ENCODE measurements around the gene SPEG.
"Not testable (repeated sequence)": the region's sequence is repeated elsewhere in the genome, so short reads cannot be mapped to it uniquely, and the experiment has no call there.

SPEG gene

DNA sequence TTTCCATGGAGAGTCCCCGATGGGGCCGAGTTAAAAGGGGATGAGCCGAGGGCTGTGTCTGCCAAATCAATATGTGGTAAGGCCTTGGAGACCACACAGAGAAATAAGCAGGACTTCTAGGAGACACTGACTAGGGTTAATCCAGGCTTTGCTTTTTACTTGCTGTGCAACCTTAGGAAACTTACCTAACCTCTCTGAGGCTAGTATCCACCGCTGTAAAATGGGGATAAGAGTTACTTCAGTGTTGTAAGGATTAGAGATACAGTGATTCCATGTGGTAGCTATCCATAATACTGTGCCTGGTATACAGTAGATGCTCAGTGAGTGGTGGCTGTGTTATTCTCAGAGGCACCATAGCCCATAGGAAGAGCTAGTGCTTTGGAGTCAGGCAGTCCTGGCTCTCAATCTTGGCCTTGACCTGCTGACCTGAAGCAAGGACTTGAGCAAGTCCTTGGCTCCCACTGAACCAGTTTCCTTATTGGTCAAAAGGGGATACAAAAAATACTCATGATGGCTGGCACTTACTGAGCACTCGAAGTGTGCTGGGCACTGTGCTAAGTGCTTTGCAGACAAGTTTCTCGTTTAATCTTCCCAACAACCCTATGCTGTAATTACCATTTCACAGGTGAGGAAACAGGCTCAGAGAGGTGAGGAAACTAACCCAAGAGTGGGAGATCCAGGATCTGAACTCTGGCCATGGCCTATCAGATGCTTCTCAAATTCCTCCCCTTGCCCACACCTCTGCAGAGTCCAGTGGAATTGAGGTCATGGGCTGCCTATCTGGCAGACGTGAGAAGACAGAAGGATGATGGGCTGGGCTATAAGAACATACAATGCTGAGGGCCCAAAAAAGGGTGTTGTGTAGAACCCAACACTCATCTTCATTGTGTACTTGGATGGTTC lies 28.4 kb upstream of the SPEG start:
- Histone ChIP-seq H3K4me3 (ENCODE audit: low read length) (no peak overlapping the region), H3K27me3 (ENCODE audit: insufficient read depth, low read length) (no peaks in the 10 kb centered on the region), H3K9me3 (ENCODE audit: insufficient read depth, low read depth, low read length) (no peaks in the 10 kb centered on the region), H3K36me3 (ENCODE audit: insufficient read depth, low read depth, low read length) (no peaks in the 10 kb centered on the region), H3K9ac (ENCODE audit: low read depth, low read length) (no peak overlapping the region), H3K4me1 (ENCODE audit: insufficient read depth, low read length) (peaks cover 5% of the 10 kb centered on the region; the same call in 1 of the 2 replicates), H3K27ac (ENCODE audit: low read length) (no peak overlapping the region)

DNA sequence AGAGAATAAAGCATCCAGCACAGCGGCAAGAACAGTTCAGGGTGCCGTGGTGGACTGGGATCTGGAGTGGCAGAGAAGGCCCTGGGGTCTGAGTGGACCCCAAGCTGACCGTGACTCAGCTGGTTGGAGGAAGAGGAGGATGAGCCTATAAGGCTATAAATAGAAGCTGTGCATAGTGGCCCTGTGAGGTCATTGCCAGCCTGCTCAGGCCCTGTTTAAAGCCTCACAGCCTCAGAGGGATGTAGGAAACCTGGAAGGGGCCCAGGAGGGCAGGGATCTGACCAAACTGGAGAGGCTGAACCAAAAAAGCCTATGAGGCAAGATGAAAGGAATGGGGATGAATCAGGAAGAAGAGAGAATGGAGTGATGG lies 27.8 kb upstream of the SPEG start:
- Histone ChIP-seq H3K27me3 (ENCODE audit: insufficient read depth, low read length) (no peaks in the 10 kb centered on the region), H3K36me3 (ENCODE audit: insufficient read depth, low read depth, low read length) (no peaks in the 10 kb centered on the region), H3K9me3 (ENCODE audit: insufficient read depth, low read depth, low read length) (no peaks in the 10 kb centered on the region), H3K9ac (ENCODE audit: low read depth, low read length) (no peak overlapping the region), H3K27ac (ENCODE audit: low read length) (no peak overlapping the region), H3K4me1 (ENCODE audit: insufficient read depth, low read length) (peaks cover 5% of the 10 kb centered on the region; the same call in 1 of the 2 replicates), H3K4me3 (ENCODE audit: low read length) (no peak overlapping the region)

DNA sequence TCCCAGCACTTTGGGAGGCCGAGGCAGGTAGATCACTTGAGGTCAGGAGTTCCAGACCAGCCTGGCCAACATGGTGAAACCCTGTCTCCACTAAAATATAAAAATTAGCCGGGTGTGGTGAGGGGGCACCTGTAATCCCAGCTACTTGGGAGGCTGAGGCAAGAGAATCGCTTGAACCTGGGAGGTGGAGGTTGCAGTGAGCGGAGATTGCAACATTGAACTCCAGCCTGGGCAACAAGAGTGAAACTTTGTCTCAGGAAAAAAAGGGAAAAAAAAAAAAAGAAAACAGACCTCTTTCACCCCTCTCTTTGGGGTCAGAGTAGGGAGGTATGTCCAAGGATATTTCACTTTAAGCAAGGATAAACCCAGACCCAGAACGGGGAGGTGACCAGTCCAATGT lies 27.3 kb upstream of the SPEG start:
- H3K4me1 ChIP-seq (ENCODE audit: insufficient read depth, low read length); H3K9me3 ChIP-seq (ENCODE audit: insufficient read depth, low read depth, low read length); H3K9ac ChIP-seq (ENCODE audit: low read depth, low read length); H3K4me3 ChIP-seq (ENCODE audit: low read length); H3K27ac ChIP-seq (ENCODE audit: low read length); H3K27me3 ChIP-seq (ENCODE audit: insufficient read depth, low read length); H3K36me3 ChIP-seq (ENCODE audit: insufficient read depth, low read depth, low read length): not testable (repeated sequence)

DNA sequence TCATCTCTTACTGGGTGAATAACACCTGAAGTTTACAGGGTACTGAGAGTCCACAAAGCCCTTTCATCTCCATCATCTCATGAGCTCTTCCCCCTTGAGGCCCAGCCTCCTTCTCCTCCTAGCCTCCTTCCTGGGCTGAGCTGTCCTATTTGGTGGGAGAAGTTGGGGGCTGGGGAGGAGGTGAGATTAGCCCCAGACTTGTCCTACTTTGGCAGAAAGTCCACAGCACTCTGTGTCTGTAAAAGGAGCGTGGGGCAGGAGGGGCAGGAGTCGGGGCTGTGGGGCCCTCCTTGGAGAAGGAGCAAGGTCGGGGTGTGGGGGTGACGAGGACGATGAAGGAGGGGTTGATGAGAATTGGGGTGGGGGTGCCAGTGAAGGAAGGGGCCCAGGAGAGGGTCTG lies 26.4 kb upstream of the SPEG start:
- no peaks in the 10 kb centered on the region for H3K27me3 ChIP-seq (ENCODE audit: insufficient read depth, low read length)
- no peak overlapping the region for H3K27ac ChIP-seq (ENCODE audit: low read length)
- H3K9ac ChIP-seq (ENCODE audit: low read depth, low read length) = no peak overlapping the region
- no peaks in the 10 kb centered on the region for H3K9me3 ChIP-seq (ENCODE audit: insufficient read depth, low read depth, low read length)
- H3K4me1 ChIP-seq (ENCODE audit: insufficient read depth, low read length) = no peaks in the 10 kb centered on the region; the same call in 1 of the 2 replicates
- H3K4me3 ChIP-seq (ENCODE audit: low read length) = no peak overlapping the region
- no peaks in the 10 kb centered on the region for H3K36me3 ChIP-seq (ENCODE audit: insufficient read depth, low read depth, low read length)

DNA sequence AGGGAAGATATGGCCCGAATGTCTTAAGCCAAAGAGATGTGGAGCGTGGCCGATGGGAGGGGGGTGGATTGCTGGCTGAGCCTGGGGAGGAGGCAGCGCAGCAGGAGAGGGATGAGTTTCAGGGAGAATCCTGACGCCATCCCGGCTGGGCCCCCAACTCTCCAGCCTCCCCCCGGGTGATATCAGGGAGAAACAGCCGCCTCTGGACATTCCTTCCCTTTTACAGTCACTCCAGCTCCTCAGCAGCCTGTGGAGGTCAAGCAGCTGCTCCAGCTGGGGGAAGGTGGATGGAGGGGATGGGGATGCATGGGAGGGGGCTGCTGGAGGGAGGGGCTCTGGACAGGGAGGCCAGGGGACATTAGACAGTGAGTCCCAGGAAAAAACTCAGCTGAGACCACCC lies 26.0 kb upstream of the SPEG start:
- no peaks in the 10 kb centered on the region for H3K9me3 ChIP-seq (ENCODE audit: insufficient read depth, low read depth, low read length)
- no peak overlapping the region for H3K9ac ChIP-seq (ENCODE audit: low read depth, low read length)
- H3K36me3 ChIP-seq (ENCODE audit: insufficient read depth, low read depth, low read length) = no peaks in the 10 kb centered on the region
- H3K27ac ChIP-seq (ENCODE audit: low read length) = no peak overlapping the region
- H3K4me3 ChIP-seq (ENCODE audit: low read length) = no peak overlapping the region
- H3K4me1 ChIP-seq (ENCODE audit: insufficient read depth, low read length) = no peaks in the 10 kb centered on the region; the same call in 1 of the 2 replicates
- H3K27me3 ChIP-seq (ENCODE audit: insufficient read depth, low read length) = no peaks in the 10 kb centered on the region

DNA sequence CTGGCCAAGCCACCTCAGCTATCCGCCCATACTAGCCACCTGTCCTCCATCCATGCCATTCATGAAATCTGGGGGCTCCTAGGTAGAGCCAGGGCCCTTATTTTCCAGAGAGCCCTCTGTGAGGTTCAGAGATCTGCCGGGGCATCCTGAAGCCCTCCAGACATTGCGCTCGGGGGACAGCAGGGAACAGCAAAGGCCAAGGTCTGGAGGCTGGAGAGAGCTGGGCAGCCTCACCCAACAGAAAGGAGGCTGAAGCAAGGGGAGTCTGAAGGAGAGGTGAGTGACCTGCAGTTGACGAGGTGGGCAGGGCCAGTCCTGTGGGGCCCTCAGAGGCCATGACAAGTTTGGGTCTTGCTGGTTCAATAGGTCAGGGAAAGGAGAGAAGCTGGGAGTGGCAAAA lies 25.0 kb upstream of the SPEG start:
- H3K9ac ChIP-seq (ENCODE audit: low read depth, low read length) = no peak overlapping the region
- no peaks in the 10 kb centered on the region for H3K36me3 ChIP-seq (ENCODE audit: insufficient read depth, low read depth, low read length)
- no peak overlapping the region for H3K27ac ChIP-seq (ENCODE audit: low read length)
- no peak overlapping the region for H3K4me3 ChIP-seq (ENCODE audit: low read length)
- H3K27me3 ChIP-seq (ENCODE audit: insufficient read depth, low read length) = no peaks in the 10 kb centered on the region
- no peaks in the 10 kb centered on the region for H3K9me3 ChIP-seq (ENCODE audit: insufficient read depth, low read depth, low read length)
- no peaks in the 10 kb centered on the region; the same call in 1 of the 2 replicates for H3K4me1 ChIP-seq (ENCODE audit: insufficient read depth, low read length)

DNA sequence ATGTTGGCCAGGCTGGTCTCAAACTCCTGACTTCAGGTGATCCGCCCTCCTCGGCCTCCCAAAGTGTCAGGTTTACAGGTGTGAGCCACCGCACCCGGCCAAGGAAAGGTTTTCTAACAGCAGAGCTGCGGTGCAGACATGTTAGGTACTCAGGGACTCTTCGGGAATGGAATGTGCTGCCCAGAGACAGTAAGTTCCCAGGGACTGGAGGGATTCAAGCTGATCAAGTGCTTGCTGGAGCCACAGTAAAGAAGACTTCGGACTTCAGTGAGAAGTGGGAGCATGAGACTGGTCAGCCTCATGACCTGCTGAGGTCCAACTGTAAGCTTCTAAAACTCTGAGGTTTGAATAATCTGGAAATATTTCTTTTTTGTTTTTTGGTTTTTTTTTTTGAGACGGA lies 24.3 kb upstream of the SPEG start:
- H3K9ac ChIP-seq (ENCODE audit: low read depth, low read length) = no peak overlapping the region

DNA sequence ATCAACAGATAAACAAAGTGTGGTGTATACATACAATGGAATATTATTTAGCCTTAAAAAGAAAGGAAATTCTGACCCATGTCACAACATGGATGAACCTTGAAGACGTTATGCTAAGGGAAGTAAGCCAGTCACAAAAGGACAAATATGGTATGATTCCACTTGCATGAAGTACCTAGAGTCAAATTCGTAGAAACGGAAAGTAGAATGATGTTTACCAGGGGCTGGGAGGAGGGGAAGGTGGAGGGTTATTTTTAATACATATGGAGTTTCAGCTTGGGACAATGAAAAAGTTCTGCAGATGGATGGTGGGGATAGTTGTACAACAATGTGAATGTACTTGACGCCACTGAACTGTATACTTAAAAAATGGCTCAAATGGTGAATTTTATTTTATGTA lies 19.8 kb upstream of the SPEG start:
- Histone ChIP-seq H3K27ac (ENCODE audit: low read length) (no peak overlapping the region), H3K4me1 (ENCODE audit: insufficient read depth, low read length) (peaks cover 19% of the 10 kb centered on the region; the same call in 1 of the 2 replicates), H3K4me3 (ENCODE audit: low read length) (no peak overlapping the region), H3K27me3 (ENCODE audit: insufficient read depth, low read length) (peaks cover 15% of the 10 kb centered on the region; the same call in 1 of the 2 replicates), H3K9ac (ENCODE audit: low read depth, low read length) (no peak overlapping the region), H3K36me3 (ENCODE audit: insufficient read depth, low read depth, low read length) (no peaks in the 10 kb centered on the region), H3K9me3 (ENCODE audit: insufficient read depth, low read depth, low read length) (no peaks in the 10 kb centered on the region)

More for the DNA sequence above, 24.3 kb upstream of the SPEG start:
- Histone ChIP-seq H3K4me3 (ENCODE audit: low read length) (no peak overlapping the region), H3K4me1 (ENCODE audit: insufficient read depth, low read length) (peaks cover 1% of the 10 kb centered on the region; the same call in 1 of the 2 replicates), H3K36me3 (ENCODE audit: insufficient read depth, low read depth, low read length) (no peaks in the 10 kb centered on the region), H3K27ac (ENCODE audit: low read length) (no peak overlapping the region), H3K27me3 (ENCODE audit: insufficient read depth, low read length) (no peaks in the 10 kb centered on the region), H3K9me3 (ENCODE audit: insufficient read depth, low read depth, low read length) (no peaks in the 10 kb centered on the region)

DNA sequence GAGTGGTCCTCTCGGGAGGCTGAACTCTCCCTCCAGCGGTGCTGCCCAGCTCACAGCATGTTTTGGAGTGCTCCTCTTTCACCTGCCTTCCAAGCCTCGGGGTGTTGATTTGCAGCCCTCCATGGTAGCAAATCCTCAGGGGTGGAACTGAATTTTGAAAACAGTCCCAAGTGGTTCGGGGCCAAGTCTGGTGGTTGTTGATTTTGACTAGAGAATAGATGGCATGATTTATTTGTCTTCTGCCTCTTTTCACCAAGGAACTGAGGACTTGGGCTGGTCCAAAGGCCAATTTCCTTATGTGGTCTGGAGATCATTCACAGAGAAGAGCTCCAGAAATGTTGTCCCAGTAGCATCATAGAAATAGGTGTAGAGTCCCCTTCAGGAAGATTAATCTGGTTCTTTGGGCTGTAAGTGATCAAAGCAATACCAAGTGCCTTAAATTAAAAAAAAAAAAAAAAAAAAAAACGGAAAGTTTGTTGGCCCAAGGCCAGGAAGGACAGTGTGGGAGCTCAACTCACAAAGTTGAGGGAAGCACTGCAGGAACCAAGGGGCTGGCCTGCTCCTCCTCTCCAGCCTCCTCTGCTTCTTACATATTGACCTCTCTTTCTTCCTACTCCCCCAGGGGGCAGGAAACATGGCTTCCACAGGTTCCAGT lies 18.9 kb upstream of the SPEG start:
- Histone ChIP-seq H3K27me3 (ENCODE audit: insufficient read depth, low read length) (peaks cover 18% of the 10 kb centered on the region; the same call in 1 of the 2 replicates), H3K4me1 (ENCODE audit: insufficient read depth, low read length) (peaks cover 19% of the 10 kb centered on the region; the same call in 1 of the 2 replicates), H3K4me3 (ENCODE audit: low read length) (no peak overlapping the region; the same call in 1 of the 2 replicates), H3K36me3 (ENCODE audit: insufficient read depth, low read depth, low read length) (no peaks in the 10 kb centered on the region), H3K27ac (ENCODE audit: low read length) (no peak overlapping the region), H3K9me3 (ENCODE audit: insufficient read depth, low read depth, low read length) (no peaks in the 10 kb centered on the region), H3K9ac (ENCODE audit: low read depth, low read length) (no peak overlapping the region)

DNA sequence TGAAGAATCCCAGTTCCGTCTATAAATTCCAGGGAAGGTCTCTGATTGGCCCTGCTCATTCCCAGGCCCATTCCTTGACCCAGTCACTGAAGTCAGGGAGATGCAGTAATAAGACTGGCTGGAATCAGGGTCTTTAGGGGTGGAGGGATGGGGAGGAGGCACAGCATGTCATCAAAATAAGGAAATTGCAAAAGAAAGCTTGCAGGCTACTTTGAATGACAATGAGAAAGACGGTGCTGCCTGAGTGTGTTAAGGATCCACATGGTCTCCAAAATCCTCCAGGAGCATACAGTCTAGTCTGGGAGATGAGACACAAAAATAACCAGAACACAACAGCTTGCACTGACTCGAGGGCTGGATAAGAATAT lies 18.4 kb upstream of the SPEG start:
- H3K36me3 ChIP-seq (ENCODE audit: insufficient read depth, low read depth, low read length) = no peaks in the 10 kb centered on the region
- no peak overlapping the region for H3K9ac ChIP-seq (ENCODE audit: low read depth, low read length)
- H3K27me3 ChIP-seq (ENCODE audit: insufficient read depth, low read length) = peaks cover 18% of the 10 kb centered on the region; the same call in 1 of the 2 replicates
- H3K9me3 ChIP-seq (ENCODE audit: insufficient read depth, low read depth, low read length) = no peaks in the 10 kb centered on the region
- H3K4me3 ChIP-seq (ENCODE audit: low read length) = no peak overlapping the region; the same call in 1 of the 2 replicates
- peaks cover 19% of the 10 kb centered on the region; the same call in 1 of the 2 replicates for H3K4me1 ChIP-seq (ENCODE audit: insufficient read depth, low read length)
- H3K27ac ChIP-seq (ENCODE audit: low read length) = no peak overlapping the region

DNA sequence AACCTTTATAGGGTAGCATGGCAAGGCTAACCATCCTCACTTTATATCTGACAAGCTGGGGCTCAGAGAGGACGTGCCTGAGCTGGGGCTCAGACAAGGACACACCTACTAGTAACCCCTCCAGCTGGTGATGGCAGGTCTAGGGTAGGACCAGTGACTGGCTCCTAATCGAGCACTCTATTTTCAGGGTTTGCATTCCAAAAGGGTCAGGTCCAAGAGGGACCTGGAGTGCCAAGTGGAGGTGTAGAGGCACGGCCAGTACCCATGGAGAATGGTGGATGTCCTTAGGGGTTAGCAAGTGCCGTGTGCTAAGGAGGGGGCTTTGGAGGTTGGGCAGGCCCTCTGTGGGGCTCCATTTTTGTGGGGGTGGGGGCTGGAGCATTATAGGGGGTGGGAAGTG lies 17.7 kb upstream of the SPEG start:
- Histone ChIP-seq H3K9me3 (ENCODE audit: insufficient read depth, low read depth, low read length) (no peaks in the 10 kb centered on the region), H3K27ac (ENCODE audit: low read length) (no peak overlapping the region), H3K9ac (ENCODE audit: low read depth, low read length) (no peak overlapping the region), H3K4me3 (ENCODE audit: low read length) (no peak overlapping the region), H3K36me3 (ENCODE audit: insufficient read depth, low read depth, low read length) (no peaks in the 10 kb centered on the region), H3K27me3 (ENCODE audit: insufficient read depth, low read length) (peaks cover 18% of the 10 kb centered on the region; the same call in 1 of the 2 replicates), H3K4me1 (ENCODE audit: insufficient read depth, low read length) (peaks cover 19% of the 10 kb centered on the region; the same call in 1 of the 2 replicates)

DNA sequence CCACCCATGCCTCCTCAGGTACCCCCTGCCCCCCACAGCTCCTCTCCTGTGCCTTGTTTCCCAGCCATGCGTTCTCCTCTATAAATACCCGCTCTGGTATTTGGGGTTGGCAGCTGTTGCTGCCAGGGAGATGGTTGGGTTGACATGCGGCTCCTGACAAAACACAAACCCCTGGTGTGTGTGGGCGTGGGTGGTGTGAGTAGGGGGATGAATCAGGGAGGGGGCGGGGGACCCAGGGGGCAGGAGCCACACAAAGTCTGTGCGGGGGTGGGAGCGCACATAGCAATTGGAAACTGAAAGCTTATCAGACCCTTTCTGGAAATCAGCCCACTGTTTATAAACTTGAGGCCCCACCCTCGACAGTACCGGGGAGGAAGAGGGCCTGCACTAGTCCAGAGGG lies 17.3 kb upstream of the SPEG start:
- H3K27me3 ChIP-seq (ENCODE audit: insufficient read depth, low read length) = peaks cover 18% of the 10 kb centered on the region; the same call in 1 of the 2 replicates
- no peak overlapping the region for H3K4me3 ChIP-seq (ENCODE audit: low read length)
- no peak overlapping the region for H3K9ac ChIP-seq (ENCODE audit: low read depth, low read length)
- no peak overlapping the region for H3K27ac ChIP-seq (ENCODE audit: low read length)
- H3K36me3 ChIP-seq (ENCODE audit: insufficient read depth, low read depth, low read length) = no peaks in the 10 kb centered on the region
- peaks cover 19% of the 10 kb centered on the region; the same call in 1 of the 2 replicates for H3K4me1 ChIP-seq (ENCODE audit: insufficient read depth, low read length)
- H3K9me3 ChIP-seq (ENCODE audit: insufficient read depth, low read depth, low read length) = no peaks in the 10 kb centered on the region

Measured in iPS-20b (cell line).